ENCODE results near the gene ANKEF1.
"Not testable (repeated sequence)": the region's sequence is repeated elsewhere in the genome, so short reads cannot be mapped to it uniquely, and the experiment has no call there.

Gene ANKEF1

DNA sequence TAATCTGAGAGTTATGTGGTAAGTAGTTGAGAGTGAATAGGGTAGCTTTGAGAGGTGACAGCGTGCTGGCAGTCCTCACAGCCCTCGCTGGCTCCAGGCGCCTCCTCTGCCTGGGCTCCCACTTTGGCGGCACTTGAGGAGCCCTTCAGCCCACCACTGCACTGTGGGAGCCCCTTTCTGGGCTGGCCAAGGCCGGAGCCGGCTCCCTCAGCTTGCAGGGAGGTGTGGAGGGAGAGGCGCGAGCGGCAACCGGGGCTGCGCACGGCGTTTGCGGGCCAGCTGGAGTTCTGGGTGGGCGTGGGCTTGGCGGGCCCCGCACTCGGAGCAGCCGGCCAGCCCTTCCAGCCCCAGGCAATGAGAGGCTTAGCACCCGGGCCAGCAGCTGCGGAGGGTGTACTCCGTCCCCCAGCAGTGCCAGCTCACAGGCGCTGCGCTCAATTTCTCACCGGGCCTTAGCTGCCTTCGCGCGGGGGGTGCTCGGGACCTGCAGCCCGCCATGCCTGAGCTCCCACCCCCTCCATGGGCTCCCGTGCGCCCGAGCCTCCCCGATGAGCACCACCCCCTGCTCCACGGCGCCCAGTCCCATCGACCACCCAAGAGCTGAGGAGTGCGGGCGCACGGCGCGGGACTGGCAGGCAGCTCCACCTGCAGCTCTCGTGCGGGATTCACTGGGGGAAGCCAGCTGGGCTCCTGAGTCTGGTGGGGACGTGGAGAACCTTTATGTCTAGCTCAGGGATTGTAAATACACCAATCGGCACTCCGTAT lies 3.2 kb upstream of the ANKEF1 start:
- in situ Hi-C loops (cut with HindIII; ENCODE audit: low sequenced_read_pairs), result not testable (repeated sequence)

DNA sequence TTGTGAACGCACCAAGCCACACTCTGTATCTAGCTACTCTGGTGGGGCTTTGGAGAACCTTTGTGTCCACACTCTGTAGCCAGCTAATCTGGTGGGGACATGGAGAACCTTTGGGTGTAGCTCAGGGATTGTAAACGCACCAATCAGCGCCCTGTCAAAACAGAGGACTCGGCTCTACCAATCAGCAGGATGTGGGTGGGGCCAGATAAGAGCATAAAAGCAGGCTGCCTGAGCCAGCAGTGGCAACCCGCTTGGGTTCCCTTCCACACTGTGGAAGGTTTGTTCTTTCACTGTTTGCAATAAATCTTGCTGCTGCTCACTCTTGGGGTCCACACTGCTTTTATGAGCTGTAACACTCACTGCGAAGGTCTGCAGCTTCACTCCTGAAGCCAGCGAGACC lies 2.5 kb upstream of the ANKEF1 start:
- in situ Hi-C loops (cut with HindIII; ENCODE audit: low sequenced_read_pairs), result not testable (repeated sequence)

DNA sequence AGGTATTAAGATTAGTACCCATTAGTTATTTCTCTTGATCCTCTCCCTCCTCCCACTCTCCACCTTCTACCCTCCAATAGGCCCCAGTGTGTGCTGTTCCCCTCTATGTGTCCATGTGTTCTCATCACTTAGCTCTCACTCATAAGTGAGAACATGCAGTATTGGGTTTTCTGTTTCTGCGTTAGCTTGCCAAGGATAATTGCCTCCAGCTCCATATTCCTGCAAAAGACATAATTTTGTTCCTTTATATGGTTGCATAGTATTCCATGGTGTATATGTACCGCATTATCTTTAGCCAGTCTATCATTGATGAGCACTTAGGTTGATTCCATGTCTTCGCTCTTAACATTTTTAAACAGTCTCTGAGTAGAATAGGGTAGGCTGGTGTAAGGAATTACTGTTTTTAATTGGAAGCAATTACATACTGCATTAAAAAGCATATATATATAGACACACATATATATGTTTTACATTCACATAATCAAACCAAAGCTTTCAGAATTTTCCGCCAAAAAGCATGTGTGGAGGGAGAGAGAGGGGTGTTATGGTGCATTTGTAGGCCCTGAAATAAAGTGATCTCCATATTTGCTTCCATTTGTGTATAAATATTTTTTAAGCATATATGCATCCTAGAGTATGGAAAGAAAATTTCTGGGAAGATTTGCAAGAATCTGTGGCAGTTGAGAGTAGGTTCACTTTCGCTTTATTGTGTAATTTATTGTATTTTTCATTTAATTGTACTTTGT lies 709 bp upstream of the ANKEF1 start:
- in situ Hi-C loops (cut with HindIII; ENCODE audit: low sequenced_read_pairs), result no loop called here

DNA sequence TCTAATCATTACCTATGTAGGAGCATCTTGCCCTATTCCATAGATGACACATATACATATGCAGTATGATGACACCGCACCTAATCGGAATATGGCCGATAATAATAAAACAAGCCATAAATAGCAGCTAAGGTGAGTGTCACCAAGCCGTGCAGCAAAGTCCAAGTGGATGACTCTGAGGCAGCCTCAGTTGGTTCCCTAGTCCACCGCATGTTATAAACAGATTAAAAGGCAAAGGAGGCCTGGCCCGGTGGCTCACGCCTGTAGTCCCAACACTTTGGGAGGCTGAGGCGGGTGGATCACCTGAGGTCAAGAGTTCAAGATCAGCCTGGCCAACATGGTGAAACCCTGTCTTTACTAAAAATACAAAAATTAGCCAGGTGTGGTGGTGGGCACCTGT lies 1.5 kb downstream of the ANKEF1 start:
- in situ Hi-C loops (cut with HindIII; ENCODE audit: low sequenced_read_pairs), result not testable (repeated sequence)

DNA sequence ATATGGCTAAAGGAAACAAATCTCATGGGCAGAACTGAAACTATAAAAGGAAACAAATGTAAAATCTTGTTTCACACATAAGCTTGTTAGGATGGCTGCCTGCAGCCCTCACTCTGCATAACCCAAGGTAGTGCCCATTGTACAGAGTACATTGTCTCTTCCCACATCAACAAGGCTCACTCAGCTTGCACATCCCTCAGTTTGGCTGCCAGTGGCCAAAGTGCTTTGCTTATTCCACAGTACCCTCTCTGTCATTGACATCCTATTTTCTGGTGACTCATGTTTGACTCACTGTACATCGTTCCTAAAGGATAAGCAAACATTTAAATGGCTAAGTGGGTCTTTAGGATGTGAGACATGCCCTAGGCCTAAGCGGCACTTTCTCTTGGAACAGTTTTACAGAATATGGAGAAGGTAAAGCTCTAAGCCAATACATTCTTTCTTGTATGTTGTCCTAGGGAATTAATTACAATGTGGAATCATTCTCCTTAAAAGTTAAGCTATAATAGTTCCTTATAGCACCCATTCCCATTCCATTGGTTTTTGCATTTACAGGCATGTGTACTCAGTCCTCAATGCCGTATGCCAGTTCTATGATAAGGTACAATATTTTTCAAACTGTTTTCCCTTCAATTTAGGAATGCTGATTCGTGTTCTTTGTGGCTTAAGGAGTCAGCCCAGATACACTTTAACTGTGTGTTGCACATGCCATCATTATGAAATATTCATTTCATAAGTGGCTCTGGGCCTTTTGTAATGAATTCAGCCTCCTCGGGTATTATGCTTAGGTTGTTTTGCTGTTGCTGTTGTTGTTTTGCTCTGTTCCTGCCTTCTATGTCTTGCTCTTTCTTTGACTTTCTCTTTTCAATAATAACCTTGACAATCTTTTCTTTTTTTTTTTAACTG lies 5.5 kb downstream of the ANKEF1 start:
- in situ Hi-C loops (cut with HindIII; ENCODE audit: low sequenced_read_pairs), result no loop called here

DNA sequence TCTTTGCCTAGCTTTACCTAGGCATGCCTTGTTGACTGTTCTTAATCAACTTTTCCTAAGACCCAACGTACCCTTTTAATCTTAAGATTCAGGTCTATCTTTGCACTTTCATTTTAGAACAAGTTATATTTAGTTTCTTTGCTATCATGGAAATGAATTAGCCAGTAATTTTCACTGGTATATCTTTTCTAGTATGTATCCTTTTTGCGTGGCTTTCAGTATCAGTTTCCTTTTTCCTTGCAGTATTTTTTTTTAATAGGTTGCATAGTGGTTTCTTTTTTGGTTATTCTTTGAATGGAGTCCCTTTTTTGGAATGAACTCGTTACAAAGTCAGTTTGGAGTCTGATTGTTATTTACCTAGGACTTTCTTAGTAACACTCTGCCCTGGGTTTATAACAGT lies 7.3 kb downstream of the ANKEF1 start:
- in situ Hi-C loops (cut with HindIII; ENCODE audit: low sequenced_read_pairs), result no loop called here

DNA sequence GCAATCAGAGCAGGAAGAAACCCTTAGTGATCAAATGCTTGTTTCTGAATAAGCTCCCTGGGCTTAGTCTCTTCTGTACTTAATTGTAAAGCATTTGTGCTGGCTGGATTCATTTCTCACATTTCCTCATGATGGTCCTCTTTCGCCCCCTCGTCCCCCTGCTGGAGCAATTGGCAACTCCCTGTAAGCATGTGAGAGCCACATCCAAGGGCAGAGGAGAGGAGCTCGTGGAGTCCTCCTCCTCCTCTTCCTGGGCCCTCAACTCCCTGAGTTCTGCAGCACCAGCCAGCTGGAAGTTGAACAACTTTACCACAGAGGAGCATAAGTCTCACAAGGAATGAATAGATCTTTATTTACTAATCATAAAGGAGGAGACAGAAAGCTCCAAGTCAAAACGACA lies 12.6 kb downstream of the ANKEF1 start:
- in situ Hi-C loops (cut with HindIII; ENCODE audit: low sequenced_read_pairs), result no loop called here

DNA sequence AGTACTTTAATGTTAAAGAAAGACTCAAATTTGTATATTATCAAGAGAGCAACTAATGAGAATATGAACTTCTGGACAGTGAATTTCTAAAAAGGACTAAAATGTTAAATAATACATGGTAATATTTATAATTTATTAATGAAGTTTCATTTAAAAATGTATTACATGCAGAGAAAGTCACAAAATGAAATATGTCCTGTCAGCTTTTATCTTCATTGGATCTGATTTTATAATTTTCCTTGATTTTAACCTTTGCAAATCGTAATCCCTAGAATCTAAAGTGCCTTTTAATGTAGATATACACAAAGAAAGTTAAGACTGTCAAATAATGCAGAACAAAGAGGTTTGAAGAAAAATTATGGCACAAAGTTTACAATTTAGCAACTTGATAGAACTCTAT lies 16.4 kb downstream of the ANKEF1 start:
- in situ Hi-C loops (cut with HindIII; ENCODE audit: low sequenced_read_pairs), result no loop called here

DNA sequence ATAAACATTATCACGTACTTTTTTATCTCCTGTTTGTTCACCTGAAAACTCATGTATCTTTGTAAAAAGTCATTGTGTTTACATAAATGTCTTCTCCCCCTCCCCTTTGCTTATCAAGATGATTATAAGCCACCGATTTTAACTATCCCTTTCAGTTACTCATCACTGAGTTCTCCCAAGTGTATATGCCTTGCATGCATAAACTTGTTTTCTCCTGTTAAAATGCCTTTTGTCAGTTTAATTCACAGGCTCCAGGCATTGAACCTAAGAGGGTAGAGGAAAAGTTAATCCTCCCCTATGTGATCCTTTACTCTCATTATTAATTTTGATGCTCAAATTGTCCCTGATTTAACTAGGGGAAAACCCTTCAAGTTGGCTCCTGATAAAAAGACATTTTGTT lies 24.2 kb downstream of the ANKEF1 start:
- in situ Hi-C loops (cut with HindIII; ENCODE audit: low sequenced_read_pairs), result no loop called here

DNA sequence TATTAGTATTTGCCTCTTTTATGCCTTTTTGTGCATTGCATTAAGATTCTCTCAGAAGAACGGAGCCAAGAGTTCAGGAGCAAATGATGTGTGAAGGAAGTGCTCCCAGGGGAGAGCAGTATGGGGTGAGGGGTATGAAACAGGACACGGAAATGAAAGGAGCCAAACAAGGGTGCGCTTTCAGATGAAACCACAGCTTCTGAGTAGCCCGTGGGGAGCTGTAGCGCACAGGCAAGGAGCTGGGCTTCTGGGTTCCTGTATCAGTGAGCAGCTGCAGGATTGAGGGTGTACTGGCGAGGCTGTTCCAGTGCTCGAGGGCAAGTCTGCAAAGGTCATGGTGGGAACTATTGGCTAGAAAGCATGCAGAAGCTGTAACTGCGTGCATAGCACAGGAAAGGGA lies 25.4 kb downstream of the ANKEF1 start:
- in situ Hi-C loops (cut with HindIII; ENCODE audit: low sequenced_read_pairs), result no loop called here

DNA sequence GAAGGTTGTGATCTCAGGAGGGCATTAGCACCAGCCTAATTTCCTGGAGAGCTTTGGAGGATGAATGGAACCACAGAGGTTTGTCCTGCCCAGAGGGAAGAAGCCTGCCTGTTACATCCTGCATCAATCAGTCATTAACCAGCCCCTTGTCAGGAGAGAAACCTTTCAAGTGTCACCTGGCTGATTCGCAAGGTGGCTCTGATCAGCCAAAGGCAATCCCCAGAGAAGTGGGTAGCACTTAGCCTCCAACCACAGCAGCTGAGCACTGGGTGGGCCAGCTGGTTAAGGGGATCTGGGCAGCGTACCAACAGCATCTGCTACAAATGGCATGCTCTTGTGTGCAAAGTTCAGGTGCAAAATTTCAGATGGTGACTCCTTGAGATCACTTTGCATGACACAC lies 26.9 kb downstream of the ANKEF1 start:
- in situ Hi-C loops (cut with HindIII; ENCODE audit: low sequenced_read_pairs), result no loop called here

DNA sequence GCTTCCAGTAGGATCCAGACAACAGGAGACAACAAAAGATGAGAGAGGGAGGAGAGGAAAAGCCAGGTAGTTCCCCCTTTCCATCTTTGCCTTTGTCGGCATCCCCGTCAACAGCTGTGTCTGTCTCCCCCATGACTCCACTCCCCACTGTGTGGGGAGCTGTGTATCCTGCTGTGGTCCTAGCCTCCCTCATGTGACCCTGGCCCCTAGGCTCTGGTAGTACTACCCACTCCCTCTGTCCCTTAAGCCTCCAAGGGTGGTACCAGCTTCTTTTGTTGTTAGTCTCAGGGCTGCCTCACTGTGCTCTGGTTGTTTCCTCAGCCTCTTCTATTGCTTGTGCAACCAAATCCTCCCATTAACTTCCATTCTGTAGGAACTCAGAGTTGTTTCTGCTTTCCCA lies 28.7 kb downstream of the ANKEF1 start:
- in situ Hi-C loops (cut with HindIII; ENCODE audit: low sequenced_read_pairs), result no loop called here

DNA sequence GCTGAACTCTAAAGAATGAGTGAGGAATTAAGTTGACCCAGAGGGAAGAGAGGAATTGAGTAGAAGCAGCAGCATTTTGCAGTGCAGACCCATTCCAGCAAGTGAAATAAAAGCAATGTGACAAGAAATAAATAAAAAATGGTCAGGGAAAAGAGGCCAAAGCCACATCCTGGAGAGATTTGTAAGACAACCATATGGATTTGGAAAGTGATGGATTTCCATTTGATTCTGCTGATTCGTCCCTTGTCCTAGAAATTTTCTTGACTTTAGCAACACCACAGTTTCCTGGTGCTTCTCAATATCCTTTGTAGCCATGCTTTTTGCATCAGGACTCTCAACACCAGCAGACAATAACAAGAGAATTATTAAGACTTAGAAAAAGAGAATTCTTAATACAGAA lies 29.8 kb downstream of the ANKEF1 start:
- in situ Hi-C loops (cut with HindIII; ENCODE audit: low sequenced_read_pairs), result no loop called here

DNA sequence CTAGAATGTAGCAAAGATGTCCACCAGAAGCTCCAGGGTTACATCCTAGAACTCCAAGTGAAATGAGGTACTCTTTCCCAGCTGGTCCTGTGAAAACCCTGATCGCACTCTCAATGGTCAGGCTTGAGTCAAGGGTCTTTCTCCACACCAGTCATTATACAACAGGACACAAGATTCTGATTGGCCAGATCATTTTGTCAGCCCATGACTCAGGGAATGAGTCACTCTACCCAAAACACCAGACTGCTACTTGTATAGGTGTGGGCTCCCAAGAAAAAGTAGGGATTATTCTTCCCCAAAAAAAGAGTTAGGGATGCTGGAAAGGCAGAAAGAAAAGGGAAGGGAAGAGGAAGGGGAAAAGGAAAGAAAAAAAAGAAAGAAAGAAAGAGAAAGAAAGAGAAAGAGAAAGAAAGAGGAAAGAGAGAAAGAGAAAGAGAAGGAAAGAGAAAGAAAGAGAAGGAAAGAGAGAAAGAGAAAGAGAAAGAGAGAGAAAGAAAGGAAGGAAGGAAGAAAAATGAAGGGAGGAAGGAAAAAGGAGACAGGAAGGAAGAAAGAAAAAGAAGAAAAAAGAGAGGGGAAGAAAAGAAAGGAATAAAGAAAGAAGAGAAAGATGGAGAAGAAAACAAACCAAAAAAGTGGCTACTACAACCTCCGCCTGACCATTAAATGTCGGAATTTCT lies 30.5 kb downstream of the ANKEF1 start:
- in situ Hi-C loops (cut with HindIII; ENCODE audit: low sequenced_read_pairs), result no loop called here

DNA sequence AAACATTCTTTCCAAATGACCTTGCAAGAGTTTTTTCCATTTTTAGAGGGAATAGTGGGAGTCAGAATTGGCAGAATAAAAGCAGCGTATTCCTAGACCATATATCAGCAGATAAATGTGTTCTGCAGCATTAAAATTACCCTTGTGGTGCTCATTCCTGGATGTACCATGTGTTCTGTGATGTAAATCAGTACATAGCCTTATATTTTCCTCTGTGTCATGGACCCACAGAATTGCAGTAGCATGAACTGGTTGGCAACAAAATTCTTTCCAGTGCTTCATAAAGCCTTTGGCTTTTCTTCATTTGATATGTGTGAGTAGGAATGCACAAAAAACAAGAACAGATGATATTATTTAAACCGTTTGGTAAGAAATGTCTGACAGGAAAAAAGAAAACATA lies 32.5 kb downstream of the ANKEF1 start:
- in situ Hi-C loops (cut with HindIII; ENCODE audit: low sequenced_read_pairs), result no loop called here

DNA sequence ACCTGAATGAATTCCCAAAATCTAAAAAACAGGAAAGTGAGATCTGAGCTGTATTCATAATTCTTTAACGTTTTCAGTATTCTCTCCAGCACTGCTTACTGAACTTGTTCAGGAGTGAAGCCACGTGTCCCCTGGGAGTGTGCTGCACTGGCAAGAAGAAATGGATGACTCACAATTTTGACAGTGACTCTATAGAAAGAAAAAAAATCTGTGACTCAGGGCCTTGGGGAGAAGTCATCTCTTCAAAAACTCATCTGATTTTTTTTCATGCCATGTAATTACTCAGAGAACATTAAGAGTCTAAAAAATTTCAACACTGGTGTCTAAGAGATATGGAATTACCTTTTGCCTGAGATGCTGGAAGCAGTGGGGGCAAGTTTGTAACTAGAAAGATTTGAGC lies 39.7 kb downstream of the ANKEF1 start:
- in situ Hi-C loops (cut with HindIII; ENCODE audit: low sequenced_read_pairs), result no loop called here

DNA sequence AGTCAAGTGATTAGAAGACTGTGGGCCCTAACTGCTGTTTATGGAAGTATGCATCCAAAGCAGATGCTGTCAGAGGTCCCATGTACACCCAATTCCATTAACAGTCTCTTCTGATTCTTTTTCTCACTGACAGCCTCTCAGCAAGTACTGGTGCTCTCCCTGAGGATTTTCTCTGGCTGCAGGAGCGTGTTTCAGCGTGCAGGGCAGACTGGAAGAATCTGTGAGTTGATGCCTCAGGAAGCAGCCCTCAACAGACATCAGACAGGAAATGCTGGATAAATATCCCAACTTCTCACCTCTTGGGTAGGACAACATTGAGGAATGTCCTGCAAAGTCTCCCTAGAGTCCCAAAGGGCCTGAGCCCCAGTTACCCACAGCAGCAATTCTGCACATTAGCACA lies 40.8 kb downstream of the ANKEF1 start:
- in situ Hi-C loops (cut with HindIII; ENCODE audit: low sequenced_read_pairs), result no loop called here

DNA sequence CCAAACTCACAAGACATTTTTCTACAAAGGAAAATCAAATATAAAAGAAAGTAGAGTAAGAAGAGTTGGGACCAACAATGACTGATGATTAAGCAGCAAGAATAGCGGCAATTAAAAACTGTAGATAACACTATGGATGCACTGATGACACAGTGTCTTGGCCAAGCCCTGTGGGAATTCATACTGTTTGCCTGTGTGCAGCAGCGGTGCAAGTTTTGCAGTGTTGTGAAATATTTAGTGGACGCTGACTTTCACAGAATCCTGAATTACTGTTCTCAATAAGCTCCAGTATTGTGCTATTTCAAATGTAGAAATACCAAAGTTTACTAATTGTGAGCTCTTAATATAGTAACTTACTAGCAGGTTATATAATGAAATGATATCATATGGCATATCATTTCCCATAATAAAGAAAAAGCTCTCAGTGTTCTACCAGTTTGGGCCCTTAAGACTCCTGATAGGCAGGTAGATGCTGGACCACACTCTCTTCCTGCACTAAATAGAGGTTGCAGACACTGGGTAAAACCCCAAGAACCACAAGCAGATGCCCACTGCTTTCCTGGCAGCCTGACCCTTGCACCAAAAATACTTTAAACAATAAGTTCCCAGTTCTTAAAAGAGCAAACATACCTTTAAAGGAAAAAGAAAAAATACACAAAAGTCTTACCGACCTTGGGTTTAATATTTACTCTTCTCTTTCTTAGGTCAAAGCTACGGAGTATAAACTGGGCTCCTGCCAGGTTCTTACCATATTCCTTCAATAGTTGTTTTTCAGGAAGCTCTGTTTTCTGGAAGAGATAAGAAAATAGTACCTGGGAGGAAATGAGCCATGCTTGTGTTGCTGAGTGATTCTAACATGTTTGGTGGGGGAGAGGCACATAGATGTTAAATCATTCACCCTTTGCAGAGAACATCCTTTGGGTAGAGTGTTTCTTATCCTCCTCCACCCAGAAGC lies 41.6 kb downstream of the ANKEF1 start:
- in situ Hi-C loops (cut with HindIII; ENCODE audit: low sequenced_read_pairs), result no loop called here

DNA sequence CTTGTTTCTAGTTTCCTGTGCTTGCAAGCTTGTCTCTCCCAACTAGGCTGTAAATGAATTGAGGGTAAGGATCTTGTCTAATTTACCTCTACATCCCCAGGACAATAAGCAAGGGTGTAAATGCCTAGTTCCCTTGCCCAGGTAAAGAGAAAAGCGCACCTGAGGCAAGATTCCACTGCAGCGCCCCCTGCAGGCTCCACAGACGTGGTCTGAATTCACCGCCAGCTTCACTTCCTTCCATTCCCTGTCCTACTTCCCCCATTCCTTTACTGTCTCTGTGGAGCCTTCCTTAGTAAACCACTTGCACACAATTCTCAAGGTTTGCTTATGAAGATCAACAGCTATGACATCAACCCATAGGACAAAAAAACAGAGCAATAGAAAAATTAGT lies 42.3 kb downstream of the ANKEF1 start:
- in situ Hi-C loops (cut with HindIII; ENCODE audit: low sequenced_read_pairs), result no loop called here

DNA sequence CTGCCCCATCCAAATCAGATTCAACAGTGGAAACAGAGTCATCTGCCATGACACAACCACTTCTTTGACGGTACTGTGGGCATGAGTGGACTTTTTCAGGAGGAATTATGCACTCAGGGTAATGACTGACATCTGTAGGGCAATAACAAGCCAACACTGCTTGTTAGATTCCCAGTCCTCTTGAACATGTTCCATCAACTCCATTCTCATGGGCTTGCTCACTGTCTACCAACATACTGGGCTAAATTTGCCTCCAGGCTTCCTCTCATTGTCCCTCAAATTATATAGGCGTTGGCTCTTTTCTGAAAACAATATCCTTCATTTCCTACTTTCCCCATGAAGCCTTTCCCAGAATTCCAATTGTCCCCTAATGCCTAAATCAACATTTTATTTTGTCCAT lies 43.1 kb downstream of the ANKEF1 start:
- in situ Hi-C loops (cut with HindIII; ENCODE audit: low sequenced_read_pairs), result no loop called here

Data from endothelial cell of hepatic sinusoid (primary cell).